NCI-H2029 (cell line): ENCODE results near the gene CADM2.
"Not testable (repeated sequence)": the region's sequence is repeated elsewhere in the genome, so short reads cannot be mapped to it uniquely, and the experiment has no call there.

ENCODE experiments used
- DNase-seq: peaks from one replicate; lab custom pipeline; 2025; lab: John Stamatoyannopoulos, UW

The CADM2 gene

DNA sequence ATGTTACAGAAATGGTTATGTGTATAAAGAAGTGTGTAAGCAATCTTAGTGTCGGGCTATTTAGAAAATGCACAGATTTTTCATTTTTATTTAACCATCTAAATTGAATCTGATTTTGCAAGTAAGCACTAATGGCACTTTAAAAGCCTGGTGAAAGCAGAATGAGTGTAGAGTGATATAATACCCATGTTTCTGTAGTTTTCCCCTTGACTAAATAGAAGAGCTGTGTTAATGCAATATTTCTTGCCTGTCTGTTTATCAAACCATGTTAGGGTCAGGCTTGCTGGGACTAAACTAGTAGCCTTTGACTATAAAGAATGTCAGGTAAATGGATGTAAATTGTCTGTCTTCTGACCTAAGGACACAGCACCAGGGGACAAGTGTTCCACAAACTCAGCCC, 714.0 kb downstream of the CADM2 start:
- DNase-seq: no peak

GRCh38 chr3:85678713-85679112, 719.9 kb downstream of the CADM2 start:
- DNase-seq: no peak

GRCh38 chr3:85681906-85682305, 723.1 kb downstream of the CADM2 start:
- DNase-seq: no peak

GRCh38 chr3:85691196-85691595, 732.4 kb downstream of the CADM2 start:
- no peak for DNase-seq

GRCh38 chr3:85697156-85697555, 738.4 kb downstream of the CADM2 start:
- no peak for DNase-seq

DNA sequence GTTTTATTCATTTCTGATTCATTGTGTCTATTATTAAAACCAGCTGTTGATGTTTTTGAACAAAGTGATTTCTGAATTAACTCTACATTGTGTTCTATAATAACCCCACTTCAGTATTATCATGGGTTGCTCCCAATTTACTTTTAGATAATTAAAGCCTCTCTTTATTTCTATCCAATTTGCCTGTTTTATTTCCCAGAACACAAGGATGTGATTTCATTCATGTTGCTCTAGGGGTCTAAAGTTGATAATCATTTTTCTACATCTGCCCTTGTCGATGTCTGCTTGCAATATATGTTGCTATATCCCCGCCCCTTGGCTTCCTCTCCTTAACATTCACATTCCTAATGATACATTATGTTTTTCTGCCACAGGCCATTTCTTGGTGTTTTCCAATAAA, 747.3 kb downstream of the CADM2 start:
- DNase-seq: no peak

DNA sequence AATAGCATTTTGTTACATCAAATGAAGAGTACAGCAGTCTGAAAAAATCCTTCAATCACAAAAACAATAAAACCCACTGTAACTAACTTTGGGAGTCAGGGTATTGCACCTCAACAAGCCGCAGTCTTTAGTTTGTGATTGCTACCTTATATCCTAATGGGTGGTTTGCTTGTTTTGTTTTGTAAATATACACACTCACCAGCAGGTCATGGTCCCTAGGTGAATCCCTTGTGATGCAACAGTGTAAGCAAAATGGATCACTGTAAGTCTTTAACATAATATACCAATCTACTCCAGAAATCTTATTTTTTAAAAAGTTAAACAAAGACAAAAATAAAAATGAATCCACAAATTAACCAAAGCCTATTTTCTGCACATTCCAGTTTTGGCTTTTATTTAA, 749.5 kb downstream of the CADM2 start:
- DNase-seq: not testable (repeated sequence)

DNA sequence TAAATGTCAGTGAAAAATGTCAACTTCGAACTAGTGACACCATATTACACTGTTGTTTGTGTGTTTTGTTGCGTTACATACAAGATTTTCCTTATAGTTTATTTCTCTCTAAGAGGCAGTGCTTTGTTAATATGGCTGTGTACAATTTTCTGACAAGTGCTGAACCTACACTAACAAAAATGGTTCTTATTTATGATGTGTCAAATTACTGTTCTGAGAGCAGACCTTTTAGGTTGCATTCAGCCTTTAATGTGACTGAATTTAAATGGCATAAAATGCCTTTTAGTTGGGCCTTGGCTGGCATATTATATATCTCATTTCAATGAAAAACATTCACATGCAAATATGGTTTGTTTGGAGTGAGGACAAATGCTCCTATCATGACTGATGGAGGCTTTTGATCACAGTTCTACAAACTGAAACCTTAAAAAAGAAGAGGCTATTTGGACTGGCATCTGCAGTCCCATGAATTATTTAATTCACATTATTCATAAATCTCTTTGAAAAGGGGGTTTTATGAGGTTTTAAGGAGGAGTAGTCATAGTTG, 750.6 kb downstream of the CADM2 start:
- DNase-seq: no peak

GRCh38 chr3:85710490-85710889, 751.7 kb downstream of the CADM2 start:
- no peak for DNase-seq

GRCh38 chr3:85721409-85722145, 762.8 kb downstream of the CADM2 start:
- DNase-seq: no peak

DNA sequence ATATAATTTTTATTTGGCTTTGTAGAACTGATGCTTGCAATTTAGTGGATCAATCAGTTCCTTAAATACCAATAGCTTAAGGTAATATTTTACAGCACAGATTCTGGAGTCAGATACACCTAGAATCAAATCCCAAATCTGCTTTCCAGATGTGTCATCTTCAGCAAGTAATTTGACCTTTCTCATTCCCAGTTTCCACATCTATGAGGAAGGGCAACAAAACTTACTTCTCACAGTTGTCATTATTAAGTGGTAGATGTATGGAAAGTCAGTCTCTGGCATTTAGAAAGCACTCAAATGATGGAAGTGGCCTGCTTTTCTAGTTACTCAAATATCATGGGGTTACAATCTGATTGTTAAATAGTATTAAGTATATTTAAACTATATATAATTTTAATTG, 767.0 kb downstream of the CADM2 start:
- DNase-seq: no peak

DNA sequence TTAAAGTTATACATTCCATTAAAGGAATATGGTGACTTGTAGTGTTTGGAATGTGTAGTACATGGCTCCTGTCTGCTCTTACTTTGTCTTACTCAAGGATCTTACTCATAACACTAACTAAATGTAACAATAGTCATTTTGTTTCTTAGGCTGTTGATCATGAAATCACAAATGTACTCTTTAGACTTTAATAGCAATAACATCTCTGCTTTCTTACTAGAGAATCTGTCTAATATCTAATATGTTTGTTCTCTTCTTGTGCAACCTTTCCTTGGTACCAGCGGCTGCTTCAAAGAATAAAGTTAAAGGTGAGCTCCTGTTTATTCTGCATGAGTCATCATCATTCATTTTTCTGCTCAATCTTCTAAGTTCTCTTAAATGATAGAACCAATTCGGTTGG, 767.5 kb downstream of the CADM2 start:
- no peak for DNase-seq

DNA sequence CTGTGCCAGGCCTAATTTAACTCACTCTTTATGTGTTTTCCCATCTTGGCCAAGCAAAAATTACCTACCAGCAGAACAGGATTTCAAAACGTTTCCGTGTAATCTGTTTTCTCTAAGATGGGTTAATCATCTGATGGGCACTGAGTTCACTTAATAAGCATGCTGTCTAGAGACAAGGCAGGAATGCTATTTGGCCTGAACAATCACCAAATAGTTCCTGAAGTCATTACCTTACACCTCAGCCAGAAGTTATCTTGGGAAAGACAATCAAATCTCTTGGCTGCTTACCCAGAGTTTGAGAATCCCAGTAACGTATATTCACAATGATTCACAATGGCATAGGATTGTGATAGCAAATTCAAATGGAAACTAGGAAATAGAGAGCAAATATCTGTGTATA, 779.1 kb downstream of the CADM2 start:
- DNase-seq: no peak

- no peak for DNase-seq
Observed at GRCh38 chr3:85740561-85740960, 781.8 kb downstream of the CADM2 start.

- no peak for DNase-seq
Observed at GRCh38 chr3:85758442-85758841, 799.7 kb downstream of the CADM2 start.

DNA sequence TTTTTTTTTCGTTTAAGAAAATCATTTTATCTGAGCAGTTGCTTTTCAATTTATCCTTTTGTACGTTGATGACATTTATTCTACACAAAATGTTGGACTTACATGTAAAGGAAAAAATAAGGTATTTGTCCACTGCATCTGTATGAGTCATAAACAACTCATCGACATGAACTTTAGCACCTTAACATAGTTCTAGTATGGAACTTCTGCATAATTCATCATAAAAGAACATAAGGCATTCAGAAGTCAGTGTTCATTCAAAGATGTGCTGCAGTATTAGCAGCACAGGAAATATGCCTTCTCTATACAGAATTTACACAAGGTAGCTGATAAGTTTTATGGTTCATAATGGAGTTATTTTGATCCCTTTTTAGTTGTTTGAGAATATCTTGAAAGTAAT, 801.6 kb downstream of the CADM2 start:
- no peak for DNase-seq

DNA sequence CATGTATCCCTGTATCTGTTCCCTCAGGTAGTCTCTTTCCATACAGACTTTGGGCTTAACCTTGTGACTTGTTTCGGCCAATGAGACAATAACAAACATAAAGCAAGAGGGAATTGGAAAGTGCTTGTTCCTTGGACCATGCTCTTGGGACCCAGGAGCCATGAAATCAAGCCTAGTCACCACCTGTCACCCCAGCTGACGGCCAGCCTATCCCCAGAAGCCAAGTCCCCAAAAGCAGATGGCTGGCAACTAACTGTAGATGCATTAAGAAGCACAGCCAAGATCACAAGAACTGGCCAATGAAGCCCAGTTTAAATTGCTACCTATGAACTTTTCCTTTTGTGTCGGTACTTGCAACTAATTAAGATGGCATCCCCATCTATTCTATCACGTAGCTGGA, 822.0 kb downstream of the CADM2 start:
- DNase-seq: no peak

GRCh38 chr3:85781806-85782205, 823.0 kb downstream of the CADM2 start:
- peak; percentile 78 for DNase-seq

GRCh38 chr3:85783291-85783690, 824.5 kb downstream of the CADM2 start:
- DNase-seq: no peak

- no peak for DNase-seq
Observed at GRCh38 chr3:85785766-85786165, 827.0 kb downstream of the CADM2 start.

DNA sequence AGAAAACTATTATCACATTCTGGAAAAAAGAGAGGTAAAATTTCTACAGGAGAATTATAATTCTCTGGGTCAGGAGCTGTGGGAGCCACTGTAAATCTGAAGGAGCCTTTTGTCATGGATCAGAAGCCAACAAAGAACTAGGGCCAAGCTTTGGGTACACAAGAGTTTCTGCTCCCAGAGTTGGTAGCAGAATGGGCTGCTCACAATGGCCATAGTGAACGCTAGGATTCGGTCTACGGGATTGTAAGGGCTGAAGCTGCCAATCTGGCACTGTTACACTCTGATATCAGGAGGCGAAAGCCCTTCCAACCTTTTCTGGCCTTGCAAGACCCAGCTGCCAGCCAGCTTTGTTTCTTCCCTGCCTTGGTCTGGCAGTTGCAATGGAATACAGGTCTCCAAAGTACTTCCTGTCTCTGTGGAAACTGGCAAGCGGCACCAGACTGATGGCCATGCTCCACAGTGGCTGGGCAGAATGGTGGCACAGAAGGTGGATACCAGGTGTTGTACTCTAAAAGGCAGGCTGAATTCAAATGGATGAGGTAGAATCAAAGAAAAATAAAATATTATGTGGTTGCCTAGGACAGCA, 831.7 kb downstream of the CADM2 start:
- peak; percentile 33 for DNase-seq

DNA sequence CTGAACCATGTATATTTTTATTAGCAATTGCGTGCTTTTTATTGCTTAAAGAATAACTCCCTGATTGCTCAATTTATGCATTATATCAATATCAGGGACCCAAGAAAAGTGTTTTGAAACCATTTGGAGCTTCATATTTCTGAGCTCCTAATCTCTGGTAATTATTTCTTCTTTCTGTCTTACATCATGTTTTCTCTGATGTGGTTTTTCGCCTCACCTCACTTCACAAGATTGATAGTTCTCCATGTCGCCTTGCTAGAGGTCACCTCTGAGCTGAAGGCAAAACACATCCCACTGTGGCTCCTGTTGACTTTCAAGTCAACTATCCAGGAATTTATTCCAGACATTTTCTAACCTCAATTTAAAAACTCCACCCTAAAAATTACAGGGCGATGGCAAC, 837.4 kb downstream of the CADM2 start:
- no peak for DNase-seq

DNA sequence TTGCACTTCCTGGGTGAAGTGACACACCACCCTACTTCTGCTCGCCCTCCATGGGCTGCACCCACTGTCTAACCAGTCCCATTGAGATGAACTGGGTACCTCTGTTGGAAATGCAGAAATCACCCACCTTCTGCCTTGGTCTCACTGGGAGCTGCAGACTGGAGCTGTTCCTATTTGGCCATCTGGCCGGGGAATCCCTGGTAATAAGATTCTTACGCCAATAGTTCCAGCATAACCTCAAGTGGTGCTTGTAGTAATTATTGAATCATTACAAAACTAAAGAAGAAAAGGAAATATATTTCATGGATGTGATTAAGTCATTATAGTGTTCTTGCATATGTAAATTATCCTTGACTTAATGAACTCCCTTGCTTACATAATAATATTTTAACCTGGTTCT, 841.9 kb downstream of the CADM2 start:
- DNase-seq: no peak

DNA sequence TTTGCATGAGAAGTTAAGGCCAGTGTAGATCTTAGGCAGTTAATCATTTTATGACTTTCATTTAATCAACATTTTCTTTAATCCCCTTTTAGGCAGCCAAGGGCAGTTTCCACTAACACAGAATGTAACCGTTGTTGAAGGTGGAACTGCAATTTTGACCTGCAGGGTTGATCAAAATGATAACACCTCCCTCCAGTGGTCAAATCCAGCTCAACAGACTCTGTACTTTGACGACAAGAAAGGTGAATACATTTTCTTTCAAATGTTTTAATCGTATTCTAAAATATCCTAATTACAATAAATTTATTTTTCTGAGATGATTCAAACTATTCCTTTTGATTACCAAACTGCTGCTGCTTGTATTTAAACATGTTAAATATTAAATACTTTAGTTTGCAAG, 843.2 kb downstream of the CADM2 start:
- DNase-seq: peak; percentile 51
